GM12875 (cell line): ENCODE results near the gene CHL1.

Source experiments
- H3K4me3 ChIP-seq: one replicate; pipeline ENCODE4 v1.5.1; 2011; ENCODE audit warnings: low read depth, low read length, control low read depth
- TF ChIP-seq, protein P1 (sequence below): IDR thresholded peaks from 2 replicates; pipeline ENCODE4 v1.5.1; 2011; ENCODE audit warnings: low read depth, mild to moderate bottlenecking, control low read depth, inconsistent platforms, low read length, moderate library complexity, borderline replicate concordance; ENCODE audit not compliant: insufficient read depth

The CHL1 gene

DNA sequence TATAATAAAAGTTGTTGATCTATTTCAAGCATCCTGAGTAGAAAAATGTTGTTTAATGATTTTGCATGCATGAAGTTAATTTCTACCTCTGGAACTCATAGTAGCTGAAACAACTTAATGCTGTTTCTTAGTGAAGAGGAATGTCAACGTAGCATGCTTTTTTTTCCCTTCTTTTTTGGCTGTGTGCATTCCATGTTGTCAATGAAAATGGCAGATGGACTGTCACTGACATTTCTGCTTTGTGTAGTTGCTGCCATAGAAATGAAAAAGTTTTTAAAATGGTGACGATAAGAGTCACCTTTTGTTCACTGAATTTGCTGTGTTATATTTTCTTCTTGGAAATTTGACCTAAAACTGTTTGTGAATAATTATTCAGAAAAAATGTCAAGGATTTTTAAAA, 116.3 kb downstream of the CHL1 start:
- TF ChIP-seq, protein P1, sequence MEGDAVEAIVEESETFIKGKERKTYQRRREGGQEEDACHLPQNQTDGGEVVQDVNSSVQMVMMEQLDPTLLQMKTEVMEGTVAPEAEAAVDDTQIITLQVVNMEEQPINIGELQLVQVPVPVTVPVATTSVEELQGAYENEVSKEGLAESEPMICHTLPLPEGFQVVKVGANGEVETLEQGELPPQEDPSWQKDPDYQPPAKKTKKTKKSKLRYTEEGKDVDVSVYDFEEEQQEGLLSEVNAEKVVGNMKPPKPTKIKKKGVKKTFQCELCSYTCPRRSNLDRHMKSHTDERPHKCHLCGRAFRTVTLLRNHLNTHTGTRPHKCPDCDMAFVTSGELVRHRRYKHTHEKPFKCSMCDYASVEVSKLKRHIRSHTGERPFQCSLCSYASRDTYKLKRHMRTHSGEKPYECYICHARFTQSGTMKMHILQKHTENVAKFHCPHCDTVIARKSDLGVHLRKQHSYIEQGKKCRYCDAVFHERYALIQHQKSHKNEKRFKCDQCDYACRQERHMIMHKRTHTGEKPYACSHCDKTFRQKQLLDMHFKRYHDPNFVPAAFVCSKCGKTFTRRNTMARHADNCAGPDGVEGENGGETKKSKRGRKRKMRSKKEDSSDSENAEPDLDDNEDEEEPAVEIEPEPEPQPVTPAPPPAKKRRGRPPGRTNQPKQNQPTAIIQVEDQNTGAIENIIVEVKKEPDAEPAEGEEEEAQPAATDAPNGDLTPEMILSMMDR: no peak
- H3K4me3 ChIP-seq: no peak overlapping the region

DNA sequence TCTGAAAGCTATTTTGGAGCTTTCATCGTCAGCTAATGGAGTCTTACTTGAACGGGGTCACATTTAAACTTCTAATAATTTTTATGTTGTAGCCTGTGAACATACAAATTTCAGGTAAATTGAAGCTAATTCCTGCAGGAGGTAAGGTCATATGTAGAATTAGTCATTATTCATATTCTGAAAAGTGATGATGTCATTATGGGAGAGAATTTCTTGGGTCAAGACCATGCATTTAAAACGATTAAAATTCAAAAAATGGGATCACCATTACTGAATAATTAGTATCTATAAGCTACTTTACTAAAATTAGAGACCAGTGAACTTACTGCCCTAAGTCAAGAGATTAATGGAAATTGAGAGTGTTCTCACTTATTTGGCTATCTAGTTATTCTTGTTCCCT, 120.4 kb downstream of the CHL1 start:
- TF ChIP-seq, protein P1: no peak
- H3K4me3 ChIP-seq: no peak overlapping the region

DNA sequence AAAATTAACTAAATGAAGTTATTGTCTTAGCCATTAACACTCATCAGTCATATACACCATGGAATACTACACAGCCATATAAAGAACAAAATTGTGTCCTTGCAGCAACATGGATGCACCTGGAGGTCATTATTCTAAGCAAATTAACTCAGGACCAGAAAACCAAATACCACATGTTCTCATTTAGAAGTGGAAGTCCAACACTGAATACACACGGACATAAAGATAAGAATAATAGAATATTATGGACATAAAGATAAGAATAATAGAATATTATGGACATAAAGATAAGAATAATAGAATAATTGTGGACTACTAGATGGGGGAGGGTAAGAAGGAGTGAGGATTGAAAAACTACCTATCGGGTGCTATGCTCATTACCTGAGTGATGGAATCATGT, 122.3 kb downstream of the CHL1 start:
- TF ChIP-seq, protein P1: no peak
- no peak overlapping the region for H3K4me3 ChIP-seq

DNA sequence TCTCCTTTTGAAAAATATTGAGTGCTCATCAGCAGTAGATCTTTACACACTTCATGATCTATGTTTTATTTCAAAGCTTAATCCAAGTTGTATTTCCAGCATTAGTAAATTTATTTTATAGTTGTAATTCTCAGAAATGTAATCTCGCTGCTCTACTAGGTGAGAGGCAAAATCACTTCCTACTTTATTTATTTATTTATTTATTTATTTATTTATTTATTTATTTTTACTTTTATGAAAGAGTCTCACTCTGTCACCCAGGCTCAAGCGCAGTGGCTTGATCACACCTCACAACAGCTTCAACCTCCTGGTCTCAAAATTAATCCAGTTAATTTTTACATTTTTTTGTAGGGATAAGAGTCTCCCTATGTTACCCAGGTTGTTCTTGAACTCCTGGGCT, 127.9 kb downstream of the CHL1 start:
- TF ChIP-seq, protein P1: no peak
- H3K4me3 ChIP-seq: no peak overlapping the region

DNA sequence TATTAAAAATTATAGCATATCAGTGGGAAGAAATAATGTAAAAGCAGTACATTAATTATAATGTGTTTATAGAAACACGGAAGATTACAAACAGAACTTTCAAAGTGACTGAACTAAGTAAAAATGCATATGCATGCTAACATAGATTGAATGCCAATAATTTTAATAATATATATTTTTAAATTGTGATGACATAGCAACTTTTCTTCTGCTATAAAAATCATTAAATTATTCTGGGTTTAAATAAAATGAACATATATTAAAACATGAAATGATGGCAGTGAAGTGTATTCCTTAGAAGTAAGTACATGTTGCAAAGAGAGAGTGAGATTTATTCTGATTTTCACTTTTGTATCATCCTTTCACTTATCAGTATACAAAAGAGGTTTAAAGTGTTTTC, 128.9 kb downstream of the CHL1 start:
- TF ChIP-seq, protein P1: no peak
- H3K4me3 ChIP-seq: no peak overlapping the region

DNA sequence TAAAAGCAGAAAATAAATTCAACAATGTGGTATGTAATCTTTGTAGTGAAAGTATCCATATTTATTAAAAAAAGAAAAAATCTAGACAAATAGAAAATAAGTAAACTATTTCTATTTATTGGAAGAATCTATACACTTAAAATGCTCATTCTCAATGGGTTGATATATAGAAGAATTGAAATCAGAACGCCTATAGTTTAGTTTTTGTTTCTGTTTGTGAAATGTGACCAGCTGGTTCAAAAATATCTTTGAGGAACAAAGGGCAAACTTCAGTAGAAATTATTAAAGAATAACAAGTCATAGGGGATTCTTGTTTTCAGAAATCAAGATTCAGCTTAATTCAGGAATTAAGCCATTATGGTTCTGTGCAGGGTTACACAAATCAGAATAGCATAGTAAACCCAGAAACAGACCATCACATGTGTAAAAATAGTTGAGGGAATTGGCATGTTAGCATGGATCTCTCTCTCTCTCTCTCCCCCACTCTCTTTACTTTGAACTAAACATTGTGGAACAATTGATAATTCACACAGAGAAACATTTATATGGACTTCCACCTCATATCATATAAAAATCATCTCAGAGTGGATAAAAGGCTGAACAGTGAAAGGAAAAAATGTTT, 134.0 kb downstream of the CHL1 start:
- no peak overlapping the region for H3K4me3 ChIP-seq
- TF ChIP-seq, protein P1: no peak

DNA sequence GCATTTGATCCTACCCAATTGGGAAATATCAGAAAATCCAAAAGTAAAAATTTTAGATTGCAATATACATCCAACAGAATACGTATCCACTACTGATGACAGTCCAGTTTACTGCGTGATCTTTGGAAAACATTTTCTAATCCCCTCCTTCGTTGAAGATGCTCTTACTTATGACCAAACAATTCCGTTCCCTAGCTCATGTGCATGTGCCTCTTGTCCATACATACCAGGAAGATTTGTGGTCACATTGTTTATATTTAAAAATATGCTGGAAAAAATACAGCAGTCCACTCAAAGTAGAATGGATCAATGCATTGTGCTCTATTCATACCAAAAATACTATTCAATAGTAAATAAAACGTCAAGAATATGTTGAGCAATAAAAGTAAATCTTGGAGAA, 135.3 kb downstream of the CHL1 start:
- TF ChIP-seq, protein P1: no peak
- H3K4me3 ChIP-seq: no peak overlapping the region
